ENCODE data around the gene MAP3K7CL. TPM values are rescaled to one million over a fixed set of nuclear protein-coding genes. Genes with fewer than 3 reads are reported as not detected.

The MAP3K7CL gene
- total RNA-seq, 1 donor from 2014 or later: 3.0 TPM

GRCh38 chr21:29148530-29148929, 18.1 kb downstream of the MAP3K7CL start:
- TF ChIP-seq, protein P1, sequence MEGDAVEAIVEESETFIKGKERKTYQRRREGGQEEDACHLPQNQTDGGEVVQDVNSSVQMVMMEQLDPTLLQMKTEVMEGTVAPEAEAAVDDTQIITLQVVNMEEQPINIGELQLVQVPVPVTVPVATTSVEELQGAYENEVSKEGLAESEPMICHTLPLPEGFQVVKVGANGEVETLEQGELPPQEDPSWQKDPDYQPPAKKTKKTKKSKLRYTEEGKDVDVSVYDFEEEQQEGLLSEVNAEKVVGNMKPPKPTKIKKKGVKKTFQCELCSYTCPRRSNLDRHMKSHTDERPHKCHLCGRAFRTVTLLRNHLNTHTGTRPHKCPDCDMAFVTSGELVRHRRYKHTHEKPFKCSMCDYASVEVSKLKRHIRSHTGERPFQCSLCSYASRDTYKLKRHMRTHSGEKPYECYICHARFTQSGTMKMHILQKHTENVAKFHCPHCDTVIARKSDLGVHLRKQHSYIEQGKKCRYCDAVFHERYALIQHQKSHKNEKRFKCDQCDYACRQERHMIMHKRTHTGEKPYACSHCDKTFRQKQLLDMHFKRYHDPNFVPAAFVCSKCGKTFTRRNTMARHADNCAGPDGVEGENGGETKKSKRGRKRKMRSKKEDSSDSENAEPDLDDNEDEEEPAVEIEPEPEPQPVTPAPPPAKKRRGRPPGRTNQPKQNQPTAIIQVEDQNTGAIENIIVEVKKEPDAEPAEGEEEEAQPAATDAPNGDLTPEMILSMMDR (IDR thresholded peaks at IDR 0.05; ENCODE audit: insufficient read depth, low read length, poor library complexity, severe bottlenecking): no peak
- DNase-seq (ENCODE audit: low read depth): no peak
- no peaks in the 10 kb centered on the region for H3K27me3 ChIP-seq (ENCODE audit: control insufficient read depth, insufficient read depth, low read length)
- no peak overlapping the region for H3K4me3 ChIP-seq (ENCODE audit: low read depth, low read length)
- H3K36me3 ChIP-seq (ENCODE audit: control insufficient read depth, insufficient read depth, low read length): no peaks in the 10 kb centered on the region

DNA sequence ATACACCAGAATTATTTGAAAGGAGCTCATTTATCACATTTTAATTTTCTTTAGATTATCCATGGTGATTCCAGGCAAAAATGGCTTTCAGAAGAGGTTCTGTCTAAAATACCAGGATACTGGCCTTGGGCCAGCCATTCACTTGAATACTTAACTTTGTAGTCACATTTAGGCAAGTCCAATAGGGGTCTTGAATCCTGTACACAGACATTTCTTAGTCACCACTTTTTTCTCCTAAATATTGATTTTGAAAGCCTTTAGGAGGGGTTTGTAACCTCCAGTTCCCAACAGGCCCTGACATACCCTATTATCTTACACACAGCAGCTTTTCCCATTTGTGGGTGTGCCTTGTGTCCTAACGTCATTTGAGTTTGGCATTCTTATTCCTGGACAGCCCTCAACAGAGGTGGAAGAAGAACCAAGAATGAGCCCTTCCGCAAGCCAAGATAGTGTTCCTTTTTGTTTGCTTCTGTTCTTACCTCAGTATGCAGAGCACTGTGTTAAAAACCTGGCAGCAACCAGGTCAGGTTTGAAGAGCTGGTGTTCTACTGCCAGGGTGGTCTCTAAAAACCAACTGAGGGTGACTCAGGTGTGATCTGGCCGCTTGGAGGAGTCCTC, 19.5 kb downstream of the MAP3K7CL start:
- TF ChIP-seq, protein P1 (IDR thresholded peaks at IDR 0.05; ENCODE audit: insufficient read depth, low read length, poor library complexity, severe bottlenecking): no peak
- Histone ChIP-seq H3K27me3 (ENCODE audit: control insufficient read depth, insufficient read depth, low read length) (no peaks in the 10 kb centered on the region), H3K36me3 (ENCODE audit: control insufficient read depth, insufficient read depth, low read length) (no peaks in the 10 kb centered on the region), H3K4me3 (ENCODE audit: low read depth, low read length) (no peak overlapping the region)
- DNase-seq (ENCODE audit: low read depth): no peak

- Histone ChIP-seq H3K4me3 (ENCODE audit: low read depth, low read length) (no peak overlapping the region), H3K36me3 (ENCODE audit: control insufficient read depth, insufficient read depth, low read length) (no peaks in the 10 kb centered on the region), H3K27me3 (ENCODE audit: control insufficient read depth, insufficient read depth, low read length) (no peaks in the 10 kb centered on the region)
- TF ChIP-seq, protein P1 (IDR thresholded peaks at IDR 0.05; ENCODE audit: insufficient read depth, low read length, poor library complexity, severe bottlenecking): no peak
- no peak for DNase-seq (ENCODE audit: low read depth)
These were observed 21.5 kb downstream of the MAP3K7CL start for GRCh38 chr21:29151931-29152330.

- TF ChIP-seq, protein P1 (IDR thresholded peaks at IDR 0.05; ENCODE audit: insufficient read depth, low read length, poor library complexity, severe bottlenecking): no peak
- no peak overlapping the region for H3K4me3 ChIP-seq (ENCODE audit: low read depth, low read length)
- DNase-seq (ENCODE audit: low read depth): no peak
- no peaks in the 10 kb centered on the region for H3K27me3 ChIP-seq (ENCODE audit: control insufficient read depth, insufficient read depth, low read length)
- H3K36me3 ChIP-seq (ENCODE audit: control insufficient read depth, insufficient read depth, low read length): no peaks in the 10 kb centered on the region
These were observed 22.5 kb downstream of the MAP3K7CL start for GRCh38 chr21:29152916-29153315.

DNA sequence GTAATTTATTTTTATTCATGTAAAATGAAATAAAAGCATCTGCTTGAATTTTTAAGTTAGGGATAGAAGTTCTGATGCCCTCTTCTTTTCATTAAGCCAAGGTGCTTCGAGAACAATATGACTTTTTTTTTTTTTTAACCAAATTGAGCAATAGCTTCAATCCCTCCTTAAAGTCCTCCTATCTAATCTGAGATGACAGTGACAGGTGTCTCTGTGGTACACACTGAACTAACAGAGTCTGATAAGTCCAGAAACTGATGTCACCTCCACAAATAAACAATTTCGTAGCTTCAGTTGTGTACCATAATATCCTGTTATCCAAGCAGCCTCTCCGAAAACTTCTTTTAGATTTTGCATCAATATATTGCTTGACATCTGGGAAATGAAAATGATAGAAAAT, 23.8 kb downstream of the MAP3K7CL start:
- no peaks in the 10 kb centered on the region for H3K36me3 ChIP-seq (ENCODE audit: control insufficient read depth, insufficient read depth, low read length)
- H3K4me3 ChIP-seq (ENCODE audit: low read depth, low read length): no peak overlapping the region
- DNase-seq (ENCODE audit: low read depth): no peak
- no peaks in the 10 kb centered on the region for H3K27me3 ChIP-seq (ENCODE audit: control insufficient read depth, insufficient read depth, low read length)
- TF ChIP-seq, protein P1 (IDR thresholded peaks at IDR 0.05; ENCODE audit: insufficient read depth, low read length, poor library complexity, severe bottlenecking): no peak

All from kidney epithelial cell (primary cell).